Pancreas (tissue), 10 donors: Measurements from ENCODE around the gene PCSK6. TPM values are rescaled to one million over a fixed set of nuclear protein-coding genes. Genes with fewer than 3 reads are reported as not detected.

Experiments used
- ATAC-seq, 4 donors: fragments of 200-7000 bp; cut with Tn5 transposase; one replicate each; pipeline versions ENCODE4 v1.8.0 to v1.9.1; 2020; ENCODE audit warnings: mild to moderate bottlenecking in 4 of 4, moderate library complexity in 4 of 4
- DNase-seq, 6 donors: peaks; one replicate each; pipeline ENCODE4 v3.0.0-alpha.2; 2020
- FAIRE-seq: peaks from 2 replicates; lab custom pipeline; 2012; peaks lifted over from hg19 to GRCh38; lab: Jason Lieb, UNC
- H3K27ac ChIP-seq, 4 donors: fragments of 200-600 bp; sonication (generic); 1 replicate in 3 of 4; 2 replicates in 1 of 4; pipeline versions ENCODE4 v1.5.0 to v1.8.0; 2020
- H3K27me3 ChIP-seq, 4 donors: fragments of 200-600 bp; one replicate each; pipeline ENCODE4 v1.8.0; 2021
- H3K36me3 ChIP-seq, 3 donors: fragments of 200-600 bp; sonication (generic) in 1 of 3; one replicate each; pipeline versions ENCODE4 v1.5.0 to v1.8.0; 2020 to 2021
- H3K4me1 ChIP-seq, 3 donors: fragments of 200-600 bp; one replicate each; pipeline ENCODE4 v1.8.0; 2021
- H3K4me3 ChIP-seq, 4 donors: fragments of 200-600 bp; sonication (generic) in 2 of 4; one replicate each; pipeline versions ENCODE4 v1.5.0 to v1.8.0; 2020 to 2021
- H3K9me3 ChIP-seq, 4 donors: fragments of 200-600 bp; one replicate each; pipeline ENCODE4 v1.8.0; 2021
- WGBS, 2 donors: extraction: QIAGEN DNeasy Blood & Tissue Kit; methylation state at CpG; one replicate each; pipeline ENCODE4 v1.1.7; 2013; 5-methylcytosine and 5-hydroxymethylcytosine counted together
- intact Hi-C, 3 donors: fragments of 100-400 bp; cut with DNase I; formaldehyde crosslinking; loops; one replicate each; pipeline versions ENCODE4 v1.11.1 to v1.14.2; 2022
- polyA plus RNA-seq, 2 donors: library from polyadenylated mRNA; stranded (reverse); fragments of 200-250 nt; gene quantifications; one replicate each; pipeline ENCODE4 v1.2.3, GENCODE V29; 2013
- total RNA-seq, 6 donors: library from RNA; stranded (reverse); fragmentation: NEBNext Ultra II Directional in 4 of 6; extraction: Animal tissue kit (Norgen Biotek cat#: 25700) in 4 of 6; gene quantifications; one replicate each; pipeline versions ENCODE4 v1.2.1 to v1.2.4, GENCODE V29; 2021 to 2023
- TF ChIP-seq, protein P1 (sequence below), 4 donors: fragments of 200-600 bp; sonication (generic) in 3 of 4; IDR thresholded peaks; one replicate each; pipeline versions ENCODE4 v1.5.0 to v1.8.0; 2021; ENCODE audit warnings: antibody characterized with exemption in 4 of 4
- donor health status: healthy with polysubstance abuse.
- donor health status: DM: no; HTN: no; CAD: no; lungs with moderate emphysema.
- donor health status: DM: no; HTN: no; CAD: no.
- donor health status: control.
- donor health status: control.
- donor health status: Bipolar disorder and iron deficiency.
- donor health status: DM: yes; HTN: yes; CAD: no.
- donor health status: DM: no; HTN: no; CAD: no.
- donor health status: DM: no; HTN: no; CAD: no.
- donor health status: DM: yes; HTN: yes; CAD: no.

The PCSK6 gene
- total and polyA plus RNA-seq, 8 donors, result 0.87 to 4.5 (median 3.0) TPM

DNA sequence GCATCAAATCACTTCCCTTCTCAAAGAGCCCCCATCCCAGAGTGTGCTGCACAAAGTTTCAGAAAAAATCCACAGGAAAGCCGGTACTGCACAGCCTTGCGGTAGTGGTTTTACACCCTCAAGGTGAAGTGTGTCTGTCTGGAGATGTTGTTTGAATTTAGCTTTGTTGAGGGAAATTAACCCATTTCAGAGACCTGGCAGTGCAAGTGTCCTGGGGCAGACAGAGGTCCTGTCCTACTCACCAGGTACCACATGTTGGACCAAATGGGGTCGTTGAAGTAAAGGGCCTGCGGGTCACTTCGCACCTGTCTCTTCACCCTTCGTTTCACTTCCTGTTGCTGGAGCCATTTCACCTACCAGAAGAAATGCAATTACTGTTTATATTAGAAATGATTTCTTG, 57.8 kb downstream of the PCSK6 start:
- ATAC-seq (no peak), FAIRE-seq (no peak), DNase-seq (peak in 1 of 6 donors; percentile 4)
- TF ChIP-seq, protein P1, sequence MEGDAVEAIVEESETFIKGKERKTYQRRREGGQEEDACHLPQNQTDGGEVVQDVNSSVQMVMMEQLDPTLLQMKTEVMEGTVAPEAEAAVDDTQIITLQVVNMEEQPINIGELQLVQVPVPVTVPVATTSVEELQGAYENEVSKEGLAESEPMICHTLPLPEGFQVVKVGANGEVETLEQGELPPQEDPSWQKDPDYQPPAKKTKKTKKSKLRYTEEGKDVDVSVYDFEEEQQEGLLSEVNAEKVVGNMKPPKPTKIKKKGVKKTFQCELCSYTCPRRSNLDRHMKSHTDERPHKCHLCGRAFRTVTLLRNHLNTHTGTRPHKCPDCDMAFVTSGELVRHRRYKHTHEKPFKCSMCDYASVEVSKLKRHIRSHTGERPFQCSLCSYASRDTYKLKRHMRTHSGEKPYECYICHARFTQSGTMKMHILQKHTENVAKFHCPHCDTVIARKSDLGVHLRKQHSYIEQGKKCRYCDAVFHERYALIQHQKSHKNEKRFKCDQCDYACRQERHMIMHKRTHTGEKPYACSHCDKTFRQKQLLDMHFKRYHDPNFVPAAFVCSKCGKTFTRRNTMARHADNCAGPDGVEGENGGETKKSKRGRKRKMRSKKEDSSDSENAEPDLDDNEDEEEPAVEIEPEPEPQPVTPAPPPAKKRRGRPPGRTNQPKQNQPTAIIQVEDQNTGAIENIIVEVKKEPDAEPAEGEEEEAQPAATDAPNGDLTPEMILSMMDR (IDR thresholded peaks at IDR 0.05), result no peak
- H3K27me3 ChIP-seq, result no peaks in the 10 kb centered on the region
- H3K4me3 ChIP-seq, result no peak overlapping the region
- no peaks in the 10 kb centered on the region for H3K9me3 ChIP-seq
- H3K36me3 ChIP-seq, result no peaks in the 10 kb centered on the region
- H3K27ac ChIP-seq, result no peak overlapping the region
- 87 to 90% methylated on average over 6 of the region's 6 CpGs for WGBS, 2 donors
- no peaks in the 10 kb centered on the region for H3K4me1 ChIP-seq
- intact Hi-C loops, result no loop called here

DNA sequence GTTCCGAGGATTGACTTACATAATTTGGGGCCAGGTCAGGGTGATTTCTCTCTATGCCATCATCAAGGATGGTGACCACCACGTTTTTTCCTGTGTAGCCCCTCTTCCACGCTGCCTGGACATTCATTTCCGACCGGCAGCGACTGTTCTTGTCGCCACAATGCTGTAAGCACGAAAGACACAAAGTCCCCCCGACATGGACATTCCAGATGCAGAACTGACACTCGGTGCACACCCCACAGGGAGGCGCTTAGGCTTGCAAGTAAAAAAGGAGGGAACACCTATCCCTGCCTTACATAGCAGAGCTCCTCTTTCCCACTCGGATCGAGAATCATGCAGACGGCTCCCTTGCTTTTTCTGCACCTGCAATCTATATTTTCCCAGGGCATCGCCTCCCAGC, 58.2 kb downstream of the PCSK6 start:
- intact Hi-C loops, result no loop called here
- WGBS, 2 donors, result 79 to 83% methylated on average over 15 of the region's 15 CpGs
- Histone ChIP-seq H3K4me3 (no peak overlapping the region), H3K36me3 (no peaks in the 10 kb centered on the region), H3K27ac (no peak overlapping the region), H3K4me1 (no peaks in the 10 kb centered on the region), H3K27me3 (no peaks in the 10 kb centered on the region), H3K9me3 (no peaks in the 10 kb centered on the region)
- FAIRE-seq (no peak), DNase-seq (peak in 1 of 6 donors; percentile 6), ATAC-seq (no peak)
- TF ChIP-seq, protein P1 (IDR thresholded peaks at IDR 0.05), result no peak

DNA sequence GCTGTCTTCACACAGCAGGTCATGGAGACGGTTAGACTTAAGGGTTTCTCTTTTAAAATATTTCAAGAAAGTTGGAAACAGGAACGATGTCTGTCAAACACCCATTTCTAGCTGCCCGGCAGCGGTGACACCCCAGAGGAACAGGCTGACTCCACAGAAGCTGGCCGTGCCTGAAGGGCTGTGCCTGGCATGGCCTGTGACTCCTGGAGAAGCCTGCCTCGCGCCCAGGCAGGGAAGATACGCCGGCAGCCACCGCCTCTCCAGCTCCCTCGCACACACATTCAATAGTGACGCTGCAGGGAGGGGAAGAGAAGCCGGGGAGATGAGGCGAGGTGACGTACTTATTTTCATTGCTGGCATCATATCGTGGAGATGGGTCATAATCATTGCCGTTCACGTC, 59.9 kb downstream of the PCSK6 start:
- FAIRE-seq (no peak), DNase-seq (no peak), ATAC-seq (no peak)
- intact Hi-C loops, result no loop called here
- no peaks in the 10 kb centered on the region for H3K4me1 ChIP-seq
- TF ChIP-seq, protein P1 (IDR thresholded peaks at IDR 0.05), result no peak
- H3K36me3 ChIP-seq, result no peaks in the 10 kb centered on the region
- H3K27ac ChIP-seq, result no peak overlapping the region
- 88 to 90% methylated on average over 18 of the region's 18 CpGs for WGBS, 2 donors
- H3K27me3 ChIP-seq, result no peaks in the 10 kb centered on the region
- no peaks in the 10 kb centered on the region for H3K9me3 ChIP-seq
- H3K4me3 ChIP-seq, result no peak overlapping the region

DNA sequence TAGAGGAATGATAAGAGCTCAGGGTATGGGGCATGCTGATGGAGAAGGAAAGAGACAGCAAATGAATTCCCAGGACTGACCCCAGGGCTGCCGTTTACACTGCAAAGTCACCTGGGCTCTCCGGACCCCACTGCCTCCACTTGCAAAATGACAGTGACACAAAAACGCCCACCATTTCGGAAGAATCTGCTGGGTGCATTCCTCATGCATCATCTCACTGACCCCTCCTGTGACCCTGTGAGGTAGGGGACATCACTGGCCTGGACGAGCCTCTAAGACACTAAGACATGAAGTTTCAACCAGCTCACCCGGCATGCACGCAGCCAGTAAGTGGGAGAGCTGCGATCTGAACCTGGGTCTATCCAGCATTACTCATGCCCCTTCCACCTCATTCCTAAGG, 60.3 kb downstream of the PCSK6 start:
- Histone ChIP-seq H3K36me3 (no peaks in the 10 kb centered on the region), H3K27ac (no peak overlapping the region), H3K9me3 (no peaks in the 10 kb centered on the region), H3K4me3 (no peak overlapping the region), H3K27me3 (no peaks in the 10 kb centered on the region), H3K4me1 (no peaks in the 10 kb centered on the region)
- FAIRE-seq (no peak), DNase-seq (no peak), ATAC-seq (no peak)
- TF ChIP-seq, protein P1 (IDR thresholded peaks at IDR 0.05), result no peak
- intact Hi-C loops, result no loop called here
- WGBS, 2 donors, result 78 to 84% methylated on average over 8 of the region's 8 CpGs

DNA sequence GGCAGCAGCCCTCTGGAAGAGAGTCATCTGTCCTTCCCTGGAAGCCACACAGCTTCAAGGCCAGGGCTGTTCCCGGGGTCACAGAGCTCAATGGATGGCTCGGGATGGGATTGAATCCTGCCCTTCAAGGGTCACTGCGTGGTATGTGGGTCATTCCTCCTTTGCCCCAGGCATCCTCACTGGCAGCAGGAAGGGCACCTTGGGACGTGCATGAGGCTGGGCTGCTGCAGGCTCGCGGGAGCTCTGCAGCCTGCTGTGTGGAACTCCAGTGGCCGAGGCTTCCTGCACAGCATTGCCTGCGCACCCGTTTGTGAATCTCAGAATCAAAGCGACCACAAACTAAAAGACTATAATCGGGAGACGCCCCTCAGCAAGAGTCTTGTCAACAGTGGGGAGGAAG, 60.7 kb downstream of the PCSK6 start:
- intact Hi-C loops, result no loop called here
- Histone ChIP-seq H3K27ac (no peak overlapping the region), H3K27me3 (no peaks in the 10 kb centered on the region), H3K9me3 (no peaks in the 10 kb centered on the region), H3K4me3 (no peak overlapping the region), H3K36me3 (no peaks in the 10 kb centered on the region), H3K4me1 (no peaks in the 10 kb centered on the region)
- DNase-seq (peak in 1 of 6 donors; percentile 3), FAIRE-seq (no peak), ATAC-seq (no peak)
- WGBS, 2 donors, result 78 to 86% methylated on average over 12 of the region's 12 CpGs
- TF ChIP-seq, protein P1 (IDR thresholded peaks at IDR 0.05), result no peak
